ENCODE results near the gene CLGN. TPM values are rescaled to one million over a fixed set of nuclear protein-coding genes. Genes with fewer than 3 reads are reported as not detected.

The CLGN gene
- total RNA-seq, 2 donors from 2014 or later, result 40.8 to 92.6 TPM

DNA sequence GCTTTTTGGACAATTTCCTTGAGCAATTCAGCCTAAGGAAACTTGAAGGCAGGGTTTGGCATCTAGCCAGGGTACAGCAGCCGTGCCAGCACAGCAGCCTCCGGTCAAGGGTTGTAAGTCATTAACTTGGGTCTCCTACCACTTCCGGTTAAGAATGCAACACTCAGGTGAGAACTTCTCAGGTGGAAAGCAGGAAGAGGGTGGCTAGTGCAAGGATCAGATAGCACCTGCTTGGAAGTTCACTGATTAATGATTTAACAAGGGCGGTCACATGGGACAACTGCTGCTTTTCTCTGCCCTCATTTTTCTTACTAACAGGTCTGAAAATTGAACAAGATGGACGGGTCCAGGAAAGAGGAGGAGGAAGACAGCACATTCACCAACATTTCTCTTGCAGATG lies 84.1 kb downstream of the CLGN start:
- Histone ChIP-seq H3K4me3 (no peak overlapping the region), H3K4me1 (no peaks in the 10 kb centered on the region)
- no peak for DNase-seq (ENCODE audit: low spot score)

DNA sequence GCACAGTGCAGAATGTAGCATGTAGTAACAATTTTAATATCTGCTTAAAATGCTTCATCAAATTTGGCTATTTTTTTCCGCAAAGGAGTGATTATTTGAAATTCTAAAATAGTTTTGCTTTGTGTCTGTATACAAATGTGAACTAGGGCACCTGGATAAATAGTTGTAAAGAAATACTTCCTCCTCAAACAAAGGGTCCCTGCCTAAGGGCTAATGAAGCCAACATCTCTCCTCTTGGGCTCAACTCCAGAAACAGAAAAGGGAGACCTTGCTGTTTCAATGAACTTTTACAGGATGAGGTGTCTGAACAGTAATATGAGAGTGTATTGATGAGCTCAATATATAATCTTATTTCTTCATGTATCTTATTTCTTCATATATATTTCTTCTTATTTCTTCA lies 84.8 kb downstream of the CLGN start:
- Histone ChIP-seq H3K36me3 (no peaks in the 10 kb centered on the region), H3K27me3 (no peaks in the 10 kb centered on the region), H3K4me3 (no peak overlapping the region), H3K27ac (no peak overlapping the region), H3K4me1 (no peaks in the 10 kb centered on the region), H3K9me3 (no peaks in the 10 kb centered on the region)
- DNase-seq (ENCODE audit: low spot score), result no peak
- TF ChIP-seq, protein P1, sequence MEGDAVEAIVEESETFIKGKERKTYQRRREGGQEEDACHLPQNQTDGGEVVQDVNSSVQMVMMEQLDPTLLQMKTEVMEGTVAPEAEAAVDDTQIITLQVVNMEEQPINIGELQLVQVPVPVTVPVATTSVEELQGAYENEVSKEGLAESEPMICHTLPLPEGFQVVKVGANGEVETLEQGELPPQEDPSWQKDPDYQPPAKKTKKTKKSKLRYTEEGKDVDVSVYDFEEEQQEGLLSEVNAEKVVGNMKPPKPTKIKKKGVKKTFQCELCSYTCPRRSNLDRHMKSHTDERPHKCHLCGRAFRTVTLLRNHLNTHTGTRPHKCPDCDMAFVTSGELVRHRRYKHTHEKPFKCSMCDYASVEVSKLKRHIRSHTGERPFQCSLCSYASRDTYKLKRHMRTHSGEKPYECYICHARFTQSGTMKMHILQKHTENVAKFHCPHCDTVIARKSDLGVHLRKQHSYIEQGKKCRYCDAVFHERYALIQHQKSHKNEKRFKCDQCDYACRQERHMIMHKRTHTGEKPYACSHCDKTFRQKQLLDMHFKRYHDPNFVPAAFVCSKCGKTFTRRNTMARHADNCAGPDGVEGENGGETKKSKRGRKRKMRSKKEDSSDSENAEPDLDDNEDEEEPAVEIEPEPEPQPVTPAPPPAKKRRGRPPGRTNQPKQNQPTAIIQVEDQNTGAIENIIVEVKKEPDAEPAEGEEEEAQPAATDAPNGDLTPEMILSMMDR (IDR thresholded peaks at IDR 0.05), result no peak

More for the DNA sequence above, 84.1 kb downstream of the CLGN start:
- H3K27me3 ChIP-seq, result no peaks in the 10 kb centered on the region
- no peak overlapping the region for H3K27ac ChIP-seq
- H3K36me3 ChIP-seq, result no peaks in the 10 kb centered on the region
- no peaks in the 10 kb centered on the region for H3K9me3 ChIP-seq
- TF ChIP-seq, protein P1 (IDR thresholded peaks at IDR 0.05), result no peak

Other genes with a start within 250 kb of the CLGN start
- 100 to 1,000 TPM in 1 of 2 donors, 10 to 100 TPM in 1; 53.3 to 124 TPM for gene SCOC, start 54.0 kb downstream of the CLGN start, total RNA-seq
- not detected for gene MGAT4D, start 70.6 kb upstream of the CLGN start, total RNA-seq
- 10 to 100 TPM in 1 of 2 donors, 1 to 10 TPM in 1; 6.6 to 13.3 TPM for gene ELMOD2, start 96.5 kb upstream of the CLGN start, total RNA-seq
- under 1 TPM in 1 of 2 donors, not detected in 1; 0.28 TPM for gene UCP1, start 141.3 kb upstream of the CLGN start, total RNA-seq

All from right atrium auricular region (tissue), 2 donors.